Measurements from ENCODE around the gene DYRK2.

The DYRK2 gene

GRCh38 chr12:67681941-67682620, 33.5 kb downstream of the DYRK2 start:
- no peaks in the 10 kb centered on the region for H3K36me3 ChIP-seq (ENCODE audit: control insufficient read depth, insufficient read depth, low read length)
- no peak overlapping the region for H2AK5ac ChIP-seq (ENCODE audit: low read length)
- DNase-seq = no peak
- H3K79me2 ChIP-seq (ENCODE audit: control insufficient read depth, insufficient read depth, low read length) = no peaks in the 10 kb centered on the region
- no peak overlapping the region for H3K4me2 ChIP-seq (ENCODE audit: low read length)
- H3K9ac ChIP-seq (ENCODE audit: low read length) = no peak overlapping the region
- H3K18ac ChIP-seq (ENCODE audit: low read length) = no peak overlapping the region
- H3K79me1 ChIP-seq (ENCODE audit: low read length) = no peaks in the 10 kb centered on the region
- H3K4me1 ChIP-seq (ENCODE audit: control insufficient read depth, low read depth, low read length) = no peaks in the 10 kb centered on the region
- no peak overlapping the region for H4K5ac ChIP-seq (ENCODE audit: low read length)
- H3K56ac ChIP-seq (ENCODE audit: low read length) = no peak overlapping the region
- WGBS (ENCODE audit: extremely low coverage, insufficient coverage, low lambda C conversion rate) = no CpG with 5 or more reads among the region's 1 CpG
- H3K27ac ChIP-seq (ENCODE audit: low read depth, low read length) = no peak overlapping the region
- no peak overlapping the region for H2BK5ac ChIP-seq (ENCODE audit: low read length)
- H2BK120ac ChIP-seq (ENCODE audit: low read depth, low read length) = no peak overlapping the region
- H2BK15ac ChIP-seq (replicated peaks; ENCODE audit: low read depth) = no peak overlapping the region
- H4K8ac ChIP-seq (ENCODE audit: low read depth, low read length) = no peak overlapping the region
- no peak overlapping the region for H3K23ac ChIP-seq (ENCODE audit: low read length)
- no peak overlapping the region for H3K4me3 ChIP-seq (ENCODE audit: low read length)
- H3K4ac ChIP-seq (ENCODE audit: low read depth, low read length) = no peak overlapping the region
- H3K27me3 ChIP-seq (ENCODE audit: insufficient read depth, low read length, poor library complexity) = no peaks in the 10 kb centered on the region

DNA sequence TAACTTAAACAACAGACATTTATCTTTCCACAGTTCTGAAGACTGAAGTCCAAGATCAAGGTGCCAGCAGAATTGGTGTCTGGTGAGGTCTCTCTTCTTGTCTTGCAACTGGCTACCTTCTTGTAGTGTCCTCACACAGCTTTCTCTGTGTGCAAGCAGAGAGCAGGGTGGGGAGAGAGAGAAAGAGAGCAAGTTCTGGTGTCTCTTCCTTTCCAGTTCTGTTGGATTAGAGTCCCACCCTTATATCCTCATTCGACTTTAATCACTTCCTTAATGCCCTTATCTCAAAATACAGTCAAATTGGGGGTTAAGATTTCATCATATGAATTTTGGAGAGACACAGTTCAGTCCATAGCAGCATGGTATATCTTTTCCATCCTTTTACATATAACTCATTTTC, 40.8 kb downstream of the DYRK2 start:
- Histone ChIP-seq H2BK5ac (ENCODE audit: low read length) (no peak overlapping the region), H3K9ac (ENCODE audit: low read length) (no peak overlapping the region), H3K4me3 (ENCODE audit: low read length) (no peak overlapping the region), H3K79me2 (ENCODE audit: control insufficient read depth, insufficient read depth, low read length) (no peaks in the 10 kb centered on the region), H3K27ac (ENCODE audit: low read depth, low read length) (no peak overlapping the region), H2BK15ac (replicated peaks; ENCODE audit: low read depth) (no peak overlapping the region), H2BK120ac (ENCODE audit: low read depth, low read length) (no peak overlapping the region), H3K36me3 (ENCODE audit: control insufficient read depth, insufficient read depth, low read length) (no peaks in the 10 kb centered on the region), H3K79me1 (ENCODE audit: low read length) (no peaks in the 10 kb centered on the region), H3K4ac (ENCODE audit: low read depth, low read length) (no peak overlapping the region), H3K23ac (ENCODE audit: low read length) (no peak overlapping the region), H3K4me2 (ENCODE audit: low read length) (no peak overlapping the region), H4K5ac (ENCODE audit: low read length) (no peak overlapping the region), H3K18ac (ENCODE audit: low read length) (no peak overlapping the region), H3K4me1 (ENCODE audit: control insufficient read depth, low read depth, low read length) (no peaks in the 10 kb centered on the region), H3K56ac (ENCODE audit: low read length) (no peak overlapping the region), H3K27me3 (ENCODE audit: insufficient read depth, low read length, poor library complexity) (no peaks in the 10 kb centered on the region), H2AK5ac (ENCODE audit: low read length) (no peak overlapping the region), H4K8ac (ENCODE audit: low read depth, low read length) (no peak overlapping the region)
- no CpG with 5 or more reads among the region's 1 CpG for WGBS (ENCODE audit: extremely low coverage, insufficient coverage, low lambda C conversion rate)
- DNase-seq = no peak

DNA sequence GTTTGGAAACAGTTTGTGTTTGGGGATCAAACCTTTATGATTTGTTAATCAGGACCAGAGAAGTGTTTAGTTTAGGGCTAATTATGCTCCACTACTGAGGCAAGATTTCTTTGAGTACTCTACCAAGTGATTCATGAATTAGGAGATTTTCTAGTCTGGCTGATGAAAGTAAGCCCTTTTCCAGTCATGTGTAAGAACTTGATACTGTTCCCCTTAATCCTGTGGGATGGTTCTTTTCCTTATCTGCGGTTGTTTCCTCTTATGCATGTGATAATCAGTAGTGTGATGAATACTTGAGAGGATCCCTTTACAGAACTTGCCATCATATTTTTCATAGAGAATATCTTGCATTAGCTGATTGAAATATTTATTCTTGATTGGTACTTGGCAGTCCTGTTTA, 42.1 kb downstream of the DYRK2 start:
- WGBS (ENCODE audit: extremely low coverage, insufficient coverage, low lambda C conversion rate) = no CpG with 5 or more reads among the region's 1 CpG
- H3K27me3 ChIP-seq (ENCODE audit: insufficient read depth, low read length, poor library complexity) = no peaks in the 10 kb centered on the region
- H2BK120ac ChIP-seq (ENCODE audit: low read depth, low read length) = no peak overlapping the region
- no peak overlapping the region for H3K4me2 ChIP-seq (ENCODE audit: low read length)
- H3K18ac ChIP-seq (ENCODE audit: low read length) = no peak overlapping the region
- no peak for DNase-seq
- H3K4me3 ChIP-seq (ENCODE audit: low read length) = no peak overlapping the region
- H2AK5ac ChIP-seq (ENCODE audit: low read length) = no peak overlapping the region
- H3K9ac ChIP-seq (ENCODE audit: low read length) = no peak overlapping the region
- no peak overlapping the region for H2BK5ac ChIP-seq (ENCODE audit: low read length)
- no peaks in the 10 kb centered on the region for H3K79me1 ChIP-seq (ENCODE audit: low read length)
- H3K4ac ChIP-seq (ENCODE audit: low read depth, low read length) = no peak overlapping the region
- H3K23ac ChIP-seq (ENCODE audit: low read length) = no peak overlapping the region
- no peak overlapping the region for H4K8ac ChIP-seq (ENCODE audit: low read depth, low read length)
- no peaks in the 10 kb centered on the region for H3K4me1 ChIP-seq (ENCODE audit: control insufficient read depth, low read depth, low read length)
- no peak overlapping the region for H3K56ac ChIP-seq (ENCODE audit: low read length)
- no peak overlapping the region for H3K27ac ChIP-seq (ENCODE audit: low read depth, low read length)
- H2BK15ac ChIP-seq (replicated peaks; ENCODE audit: low read depth) = no peak overlapping the region
- H3K36me3 ChIP-seq (ENCODE audit: control insufficient read depth, insufficient read depth, low read length) = no peaks in the 10 kb centered on the region
- H4K5ac ChIP-seq (ENCODE audit: low read length) = no peak overlapping the region
- H3K79me2 ChIP-seq (ENCODE audit: control insufficient read depth, insufficient read depth, low read length) = no peaks in the 10 kb centered on the region

DNA sequence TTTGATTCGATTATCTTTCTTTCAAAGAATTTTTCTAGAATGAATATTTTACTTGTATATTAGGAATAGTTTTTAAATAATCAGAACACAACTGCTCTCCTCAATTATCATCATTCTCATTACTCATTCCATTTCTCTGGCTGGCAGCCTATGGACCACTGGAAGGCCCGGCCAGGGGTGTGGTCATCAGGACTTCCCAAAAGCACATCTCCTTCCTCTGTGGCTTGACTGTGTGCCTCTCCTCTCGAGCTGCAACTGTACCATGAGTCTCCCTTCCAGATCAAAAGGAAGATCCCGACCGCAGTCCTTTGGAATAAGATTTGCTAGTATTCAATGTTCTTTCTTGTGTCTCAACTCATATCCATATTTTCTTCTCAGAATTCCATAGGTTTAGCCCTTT, 42.7 kb downstream of the DYRK2 start:
- Histone ChIP-seq H4K8ac (ENCODE audit: low read depth, low read length) (no peak overlapping the region), H3K4me2 (ENCODE audit: low read length) (no peak overlapping the region), H3K79me1 (ENCODE audit: low read length) (no peaks in the 10 kb centered on the region), H3K27me3 (ENCODE audit: insufficient read depth, low read length, poor library complexity) (no peaks in the 10 kb centered on the region), H3K27ac (ENCODE audit: low read depth, low read length) (no peak overlapping the region), H2AK5ac (ENCODE audit: low read length) (no peak overlapping the region), H3K79me2 (ENCODE audit: control insufficient read depth, insufficient read depth, low read length) (no peaks in the 10 kb centered on the region), H3K18ac (ENCODE audit: low read length) (no peak overlapping the region), H2BK15ac (replicated peaks; ENCODE audit: low read depth) (no peak overlapping the region), H3K9ac (ENCODE audit: low read length) (no peak overlapping the region), H3K23ac (ENCODE audit: low read length) (no peak overlapping the region), H3K4me3 (ENCODE audit: low read length) (no peak overlapping the region), H3K4me1 (ENCODE audit: control insufficient read depth, low read depth, low read length) (no peaks in the 10 kb centered on the region), H3K4ac (ENCODE audit: low read depth, low read length) (no peak overlapping the region), H3K56ac (ENCODE audit: low read length) (no peak overlapping the region), H4K5ac (ENCODE audit: low read length) (no peak overlapping the region), H2BK5ac (ENCODE audit: low read length) (no peak overlapping the region), H2BK120ac (ENCODE audit: low read depth, low read length) (no peak overlapping the region), H3K36me3 (ENCODE audit: control insufficient read depth, insufficient read depth, low read length) (no peaks in the 10 kb centered on the region)
- no peak for DNase-seq
- no CpG with 5 or more reads among the region's 5 CpGs for WGBS (ENCODE audit: extremely low coverage, insufficient coverage, low lambda C conversion rate)

DNA sequence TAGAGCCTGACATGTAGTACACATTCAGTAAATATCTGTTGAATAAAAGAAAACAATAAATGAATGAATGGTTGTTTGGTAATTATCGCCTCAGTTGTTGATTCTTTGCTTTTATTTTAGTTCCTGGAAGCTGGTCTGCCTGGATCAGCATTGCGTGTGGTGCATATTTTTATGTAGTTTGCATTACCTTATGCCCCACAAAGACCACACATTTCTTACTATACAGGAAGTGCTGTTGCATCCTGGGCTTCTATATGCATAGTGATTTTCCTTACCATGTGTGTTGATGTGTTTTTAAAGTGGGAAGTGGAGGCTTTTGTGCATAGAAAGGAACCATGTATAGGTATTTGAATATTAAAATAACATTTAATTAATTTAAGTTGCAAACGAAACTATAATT, 43.6 kb downstream of the DYRK2 start:
- H3K18ac ChIP-seq (ENCODE audit: low read length) = no peak overlapping the region
- no peaks in the 10 kb centered on the region for H3K4me1 ChIP-seq (ENCODE audit: control insufficient read depth, low read depth, low read length)
- H3K56ac ChIP-seq (ENCODE audit: low read length) = no peak overlapping the region
- no peak overlapping the region for H4K5ac ChIP-seq (ENCODE audit: low read length)
- no peak overlapping the region for H4K8ac ChIP-seq (ENCODE audit: low read depth, low read length)
- H3K4ac ChIP-seq (ENCODE audit: low read depth, low read length) = no peak overlapping the region
- no peak overlapping the region for H3K4me2 ChIP-seq (ENCODE audit: low read length)
- H3K27ac ChIP-seq (ENCODE audit: low read depth, low read length) = no peak overlapping the region
- H3K27me3 ChIP-seq (ENCODE audit: insufficient read depth, low read length, poor library complexity) = no peaks in the 10 kb centered on the region
- H2AK5ac ChIP-seq (ENCODE audit: low read length) = no peak overlapping the region
- H2BK15ac ChIP-seq (replicated peaks; ENCODE audit: low read depth) = no peak overlapping the region
- H3K79me1 ChIP-seq (ENCODE audit: low read length) = no peaks in the 10 kb centered on the region
- no CpG with 5 or more reads among the region's 3 CpGs for WGBS (ENCODE audit: extremely low coverage, insufficient coverage, low lambda C conversion rate)
- no peak overlapping the region for H2BK120ac ChIP-seq (ENCODE audit: low read depth, low read length)
- DNase-seq = no peak
- no peaks in the 10 kb centered on the region for H3K36me3 ChIP-seq (ENCODE audit: control insufficient read depth, insufficient read depth, low read length)
- H3K23ac ChIP-seq (ENCODE audit: low read length) = no peak overlapping the region
- no peaks in the 10 kb centered on the region for H3K79me2 ChIP-seq (ENCODE audit: control insufficient read depth, insufficient read depth, low read length)
- H3K4me3 ChIP-seq (ENCODE audit: low read length) = no peak overlapping the region
- no peak overlapping the region for H2BK5ac ChIP-seq (ENCODE audit: low read length)
- H3K9ac ChIP-seq (ENCODE audit: low read length) = no peak overlapping the region

GRCh38 chr12:67692966-67693365, 44.4 kb downstream of the DYRK2 start:
- H4K8ac ChIP-seq (ENCODE audit: low read depth, low read length) = no peak overlapping the region
- no peak overlapping the region for H3K9ac ChIP-seq (ENCODE audit: low read length)
- no peak for DNase-seq
- H3K36me3 ChIP-seq (ENCODE audit: control insufficient read depth, insufficient read depth, low read length) = no peaks in the 10 kb centered on the region
- H3K18ac ChIP-seq (ENCODE audit: low read length) = no peak overlapping the region
- no peak overlapping the region for H3K4me2 ChIP-seq (ENCODE audit: low read length)
- no peaks in the 10 kb centered on the region for H3K27me3 ChIP-seq (ENCODE audit: insufficient read depth, low read length, poor library complexity)
- no peak overlapping the region for H3K4ac ChIP-seq (ENCODE audit: low read depth, low read length)
- H4K5ac ChIP-seq (ENCODE audit: low read length) = no peak overlapping the region
- no CpG with 5 or more reads among the region's 2 CpGs for WGBS (ENCODE audit: extremely low coverage, insufficient coverage, low lambda C conversion rate)
- H2BK15ac ChIP-seq (replicated peaks; ENCODE audit: low read depth) = no peak overlapping the region
- no peaks in the 10 kb centered on the region for H3K79me1 ChIP-seq (ENCODE audit: low read length)
- no peak overlapping the region for H2AK5ac ChIP-seq (ENCODE audit: low read length)
- H2BK5ac ChIP-seq (ENCODE audit: low read length) = no peak overlapping the region
- no peak overlapping the region for H3K23ac ChIP-seq (ENCODE audit: low read length)
- H3K4me1 ChIP-seq (ENCODE audit: control insufficient read depth, low read depth, low read length) = no peaks in the 10 kb centered on the region
- H3K27ac ChIP-seq (ENCODE audit: low read depth, low read length) = no peak overlapping the region
- no peaks in the 10 kb centered on the region for H3K79me2 ChIP-seq (ENCODE audit: control insufficient read depth, insufficient read depth, low read length)
- no peak overlapping the region for H2BK120ac ChIP-seq (ENCODE audit: low read depth, low read length)
- H3K56ac ChIP-seq (ENCODE audit: low read length) = no peak overlapping the region
- H3K4me3 ChIP-seq (ENCODE audit: low read length) = no peak overlapping the region
